Measurements from ENCODE around the gene CTCFL. TPM values are rescaled to one million over a fixed set of nuclear protein-coding genes. Genes with fewer than 3 reads are reported as not detected.

Gene CTCFL
- total and polyA plus RNA-seq, 2 of the 8 experiments (the other 6 are each of a cell fraction or from before 2014, with no cell fraction given) = 0.30 to 0.80 TPM

DNA sequence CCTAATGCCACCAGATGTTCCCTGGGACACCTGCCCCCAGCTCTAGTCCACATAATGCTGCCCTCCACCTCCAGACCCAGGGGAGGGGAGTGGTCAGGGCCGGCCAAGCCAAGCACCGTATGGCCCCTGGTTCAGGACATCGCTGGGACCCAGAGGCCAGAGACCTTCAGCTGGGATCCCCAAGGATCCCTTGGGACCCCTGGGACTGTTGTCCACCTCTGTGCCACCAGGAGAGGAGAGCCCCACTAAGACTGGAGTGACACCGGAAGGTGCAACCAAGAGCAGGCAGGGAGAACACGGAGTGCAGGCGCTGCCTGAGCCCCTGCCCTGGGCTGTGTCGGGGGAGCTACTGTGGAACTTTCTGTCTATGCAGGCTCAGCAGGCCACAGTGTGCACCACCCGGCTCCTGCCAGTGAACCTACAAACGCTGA lies 43.6 kb downstream of the CTCFL start (continued):
- TF ChIP-seq, protein P1, sequence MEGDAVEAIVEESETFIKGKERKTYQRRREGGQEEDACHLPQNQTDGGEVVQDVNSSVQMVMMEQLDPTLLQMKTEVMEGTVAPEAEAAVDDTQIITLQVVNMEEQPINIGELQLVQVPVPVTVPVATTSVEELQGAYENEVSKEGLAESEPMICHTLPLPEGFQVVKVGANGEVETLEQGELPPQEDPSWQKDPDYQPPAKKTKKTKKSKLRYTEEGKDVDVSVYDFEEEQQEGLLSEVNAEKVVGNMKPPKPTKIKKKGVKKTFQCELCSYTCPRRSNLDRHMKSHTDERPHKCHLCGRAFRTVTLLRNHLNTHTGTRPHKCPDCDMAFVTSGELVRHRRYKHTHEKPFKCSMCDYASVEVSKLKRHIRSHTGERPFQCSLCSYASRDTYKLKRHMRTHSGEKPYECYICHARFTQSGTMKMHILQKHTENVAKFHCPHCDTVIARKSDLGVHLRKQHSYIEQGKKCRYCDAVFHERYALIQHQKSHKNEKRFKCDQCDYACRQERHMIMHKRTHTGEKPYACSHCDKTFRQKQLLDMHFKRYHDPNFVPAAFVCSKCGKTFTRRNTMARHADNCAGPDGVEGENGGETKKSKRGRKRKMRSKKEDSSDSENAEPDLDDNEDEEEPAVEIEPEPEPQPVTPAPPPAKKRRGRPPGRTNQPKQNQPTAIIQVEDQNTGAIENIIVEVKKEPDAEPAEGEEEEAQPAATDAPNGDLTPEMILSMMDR (IDR thresholded peaks at IDR 0.05; ENCODE audit: control extremely low read depth in 1 of 3, insufficient read depth in 1 of 3, low read depth in 1 of 3, low read length in 3 of 3) = no peak

Data from H1 (cell line).